Measurements from ENCODE around the gene PTGER1.

Gene PTGER1

DNA sequence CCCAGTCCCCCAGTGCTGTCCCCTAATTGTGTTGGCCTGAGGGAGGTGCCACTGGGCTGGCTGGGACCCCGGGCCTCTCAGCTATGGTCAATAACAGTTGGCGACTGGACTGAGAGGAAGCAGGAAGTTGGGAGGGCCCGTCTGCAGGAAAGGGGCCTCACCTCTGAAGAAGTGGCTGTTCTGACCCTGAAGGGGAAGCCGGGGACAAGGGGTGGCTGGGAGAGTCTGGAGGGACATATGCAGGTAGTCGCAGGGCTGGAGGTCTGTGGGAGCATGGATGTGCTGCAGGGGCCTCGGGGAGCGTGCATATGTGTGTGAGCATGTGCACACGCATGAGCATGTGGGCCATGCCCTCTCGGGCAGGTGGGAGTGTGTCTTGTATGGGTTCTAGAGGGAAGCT is 36.1 kb downstream of the PTGER1 start:
- no peak for FAIRE-seq

DNA sequence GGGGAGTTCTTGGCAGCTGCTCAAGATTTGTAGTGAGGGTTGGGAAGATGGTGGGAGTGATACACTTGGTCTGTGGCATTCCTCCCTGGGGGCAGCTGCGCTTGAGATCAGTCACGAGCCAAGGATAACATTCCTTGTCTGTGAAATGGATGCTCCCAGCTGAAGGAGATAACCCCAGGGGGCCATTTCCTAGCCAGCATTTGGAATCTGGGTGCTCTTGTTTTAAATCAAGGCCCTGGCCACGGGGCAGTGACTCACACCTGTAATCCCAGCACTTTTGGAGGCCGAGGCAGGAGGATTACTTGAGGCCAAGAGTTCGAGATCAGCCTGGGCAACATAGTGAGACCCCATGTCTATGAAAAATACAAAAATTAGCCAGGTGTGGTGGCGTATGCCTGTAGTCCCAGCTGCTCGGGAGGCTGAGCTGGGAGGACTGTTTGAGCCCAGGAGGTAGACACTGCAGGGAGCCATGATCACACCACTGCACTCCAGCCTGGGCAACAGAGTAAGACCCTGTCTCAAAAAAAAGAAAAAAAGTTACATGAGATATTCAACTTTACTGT is 37.5 kb downstream of the PTGER1 start:
- no peak for FAIRE-seq

DNA sequence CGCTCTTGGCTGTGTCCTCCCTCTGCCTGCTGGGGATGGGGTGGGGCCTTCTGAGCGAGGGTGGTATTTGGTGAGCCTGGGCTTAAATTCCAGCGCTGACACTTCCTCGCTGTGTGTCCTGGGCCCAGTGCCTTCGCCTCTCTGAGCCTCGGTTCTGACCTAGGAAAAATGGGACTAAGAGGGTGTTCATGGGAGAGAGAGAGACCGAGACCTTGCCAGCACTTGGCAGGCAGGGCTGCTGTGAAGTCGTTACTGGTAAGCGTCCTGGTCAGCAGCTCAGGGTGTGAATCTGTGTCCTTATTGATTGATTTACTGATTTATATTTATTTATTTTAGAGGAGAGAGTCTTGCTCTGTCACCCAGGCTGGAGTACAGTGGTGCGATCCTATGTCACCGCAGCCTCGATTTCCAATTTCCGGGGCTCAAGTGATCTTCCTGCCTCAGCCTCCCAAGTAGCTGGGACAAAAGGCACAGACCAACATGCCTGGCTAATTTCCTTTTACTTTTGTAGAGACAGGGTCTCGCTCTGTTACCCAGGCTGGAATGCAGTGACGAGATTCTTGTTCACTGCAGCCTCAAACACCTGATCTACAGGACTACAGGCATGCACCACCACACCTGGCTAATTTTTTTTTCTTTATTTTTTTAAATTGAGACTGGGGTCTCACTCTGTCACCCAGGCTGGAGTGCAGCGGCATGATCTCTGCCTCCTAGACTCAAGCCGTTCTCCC is 39.7 kb downstream of the PTGER1 start:
- FAIRE-seq = no peak

DNA sequence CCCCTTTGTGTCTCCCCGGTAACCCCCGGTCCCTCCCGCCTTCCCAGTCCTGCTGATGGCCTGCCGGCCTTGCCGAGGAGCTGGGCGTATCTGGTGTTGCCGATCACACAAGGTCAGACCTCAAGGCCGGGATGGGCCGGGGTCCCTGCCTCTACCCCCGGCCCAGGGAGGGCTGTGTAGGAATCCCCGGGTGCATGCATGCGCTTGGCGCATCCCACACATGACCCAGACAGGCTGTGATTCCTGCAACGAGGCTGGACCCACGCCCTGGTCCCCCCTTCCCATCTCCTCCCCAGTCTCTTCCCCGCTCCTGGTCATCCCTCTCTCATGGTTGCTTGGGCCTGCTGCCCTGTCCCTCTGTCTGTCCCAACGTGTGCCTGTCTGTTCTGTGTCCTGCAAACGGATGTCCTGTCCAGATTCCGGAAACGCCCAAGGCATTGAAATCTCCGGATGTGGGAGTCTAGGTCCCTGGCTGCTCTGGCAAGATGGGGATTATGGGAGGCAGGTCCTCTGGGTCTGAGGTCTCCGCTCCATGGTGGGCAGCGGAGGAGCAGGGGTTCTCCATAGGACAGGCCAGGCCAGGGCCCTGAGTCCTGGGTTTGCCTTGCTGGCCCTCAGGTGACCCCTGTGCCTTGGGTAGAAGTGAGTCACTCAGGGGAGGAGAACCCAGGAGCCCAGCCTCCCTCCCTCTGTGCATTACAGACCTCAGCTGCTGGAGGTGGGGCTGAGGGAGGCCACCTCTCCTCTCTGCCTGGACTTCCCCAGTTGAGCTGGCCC is 40.4 kb downstream of the PTGER1 start:
- no peak for FAIRE-seq

DNA sequence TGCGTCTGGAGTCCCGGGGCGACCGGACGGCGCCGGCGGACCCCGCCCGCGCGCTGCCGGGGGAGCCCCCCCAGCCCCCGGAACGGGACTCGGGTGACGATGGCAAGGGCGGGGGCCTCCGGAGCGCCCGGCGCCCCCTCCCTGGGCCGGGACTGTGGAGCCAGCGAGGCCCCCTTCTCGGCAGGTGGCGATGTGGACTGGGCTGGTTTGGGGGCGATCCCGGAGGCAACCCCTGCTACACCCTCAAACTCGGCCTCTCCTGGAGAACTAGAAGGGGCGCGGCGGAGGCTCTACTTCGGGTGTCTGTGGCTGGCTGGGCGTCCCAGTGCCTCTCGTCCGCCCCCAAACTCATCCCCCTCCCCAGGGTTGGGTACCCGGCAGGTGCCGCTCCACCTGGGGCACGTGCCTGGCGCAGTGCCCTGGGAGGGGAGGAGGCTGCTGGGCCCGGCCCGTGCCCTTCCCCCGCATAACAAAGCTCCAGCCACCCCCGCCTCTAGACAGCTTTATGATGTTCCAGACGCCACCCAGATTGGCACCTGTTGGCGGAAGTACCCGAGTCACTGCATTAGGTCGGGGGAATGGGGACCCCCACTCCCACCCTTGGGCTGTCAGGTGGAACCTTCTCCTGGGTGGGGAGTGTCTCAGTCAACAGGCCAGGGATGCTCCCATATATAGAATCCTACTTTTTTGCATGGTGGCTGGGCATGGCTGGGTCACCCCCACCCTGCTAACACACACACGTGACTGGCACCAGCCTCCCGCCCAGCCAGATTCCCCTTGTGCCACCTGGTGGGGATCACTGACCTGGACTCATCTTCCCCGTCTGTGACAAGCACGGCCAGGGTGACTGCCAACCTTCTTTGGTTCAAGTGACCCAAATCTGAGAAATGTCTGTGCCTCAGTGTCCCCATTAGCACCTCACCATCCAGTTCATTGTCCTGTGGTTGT is 41.3 kb downstream of the PTGER1 start:
- FAIRE-seq = no peak

DNA sequence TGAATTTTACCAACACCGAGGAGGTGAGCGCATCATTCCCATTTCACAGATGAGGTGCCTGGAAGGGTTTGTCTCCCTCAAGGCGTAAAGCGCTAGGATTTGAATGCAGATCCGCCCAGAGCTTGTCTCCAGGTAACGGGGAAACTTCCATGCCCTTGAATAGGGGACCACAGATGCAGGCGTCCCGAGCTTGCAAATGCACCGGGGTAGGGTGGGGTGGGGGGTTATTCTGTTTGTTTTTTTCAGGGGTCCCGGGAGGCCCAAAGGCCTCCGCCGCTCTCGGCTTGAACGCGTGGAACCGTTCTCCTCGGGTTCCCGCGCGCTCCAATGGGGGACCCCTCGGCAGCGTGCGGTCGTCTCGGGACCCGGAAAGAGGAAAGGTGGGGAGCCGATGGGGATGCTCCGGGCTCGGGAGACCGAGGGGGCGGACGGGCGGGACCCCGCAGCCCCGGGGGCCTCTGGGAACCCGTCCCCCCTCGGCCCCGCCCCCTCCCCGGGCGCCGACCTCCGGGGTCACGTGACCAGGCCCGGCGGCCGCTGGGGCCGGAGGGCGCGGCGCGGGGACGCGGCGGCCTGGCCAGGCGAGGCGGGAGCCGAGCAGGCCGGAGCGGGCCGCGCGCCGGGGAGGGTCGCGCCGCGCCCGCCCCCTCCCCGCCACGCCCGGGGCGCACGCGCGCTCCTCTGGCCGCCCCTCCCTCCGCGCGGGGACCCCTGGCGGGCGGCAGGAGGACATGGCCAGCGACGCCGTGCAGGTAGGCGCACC is 42.2 kb downstream of the PTGER1 start, which contains the start of gene PKN1:
PKN1 (plus strand) TSS at position 516 of the 763 bp plus-strand sequence; CDS start at position 732, 216 bp downstream.
- no peak for FAIRE-seq

DNA sequence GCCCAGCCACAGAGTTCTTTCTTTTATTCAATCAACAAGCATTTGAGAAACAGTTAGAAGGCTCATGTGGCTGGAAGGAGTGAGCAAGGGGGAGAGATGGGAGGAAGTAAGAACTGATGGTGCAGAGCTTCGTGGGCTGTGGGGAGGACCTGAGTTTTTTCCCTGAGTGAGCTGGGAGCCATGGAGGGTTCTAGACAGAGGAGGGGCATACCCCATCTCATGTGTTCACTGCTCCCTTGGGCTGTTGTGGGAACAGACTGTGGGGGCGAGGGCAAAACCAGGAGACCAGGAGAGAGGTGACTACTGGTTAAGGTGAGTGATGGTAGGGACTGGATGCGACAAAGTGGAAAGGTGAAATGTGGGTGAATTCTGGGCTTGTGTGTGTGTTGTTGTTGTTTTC is 44.4 kb downstream of the PTGER1 start:
- FAIRE-seq = no peak

DNA sequence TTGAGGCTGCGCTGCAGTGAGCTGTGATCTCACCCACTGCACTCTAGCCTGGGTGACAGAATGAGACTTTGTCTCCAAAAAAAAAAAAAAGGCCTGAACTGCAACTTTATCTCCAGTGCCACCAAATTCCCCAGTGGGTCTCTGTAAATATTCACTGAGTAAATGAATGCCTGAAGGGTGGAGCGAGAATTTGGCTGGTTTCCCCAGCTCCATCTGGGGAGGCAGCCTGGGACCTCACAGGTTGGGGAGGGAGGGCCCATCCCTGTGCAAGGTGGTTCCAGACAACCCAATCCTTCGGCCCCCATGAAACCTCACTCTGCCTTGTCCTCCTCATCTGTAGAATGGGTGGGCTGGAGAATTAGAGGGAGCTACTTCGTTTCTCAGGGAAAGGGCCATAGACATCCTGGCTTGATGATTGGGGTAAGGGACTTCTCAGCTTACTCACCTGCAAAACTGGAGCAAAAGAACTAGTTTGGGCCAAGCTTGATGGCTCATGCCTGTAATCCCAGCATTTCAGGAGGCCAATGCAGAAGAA is 46.2 kb downstream of the PTGER1 start:
- no peak for FAIRE-seq

DNA sequence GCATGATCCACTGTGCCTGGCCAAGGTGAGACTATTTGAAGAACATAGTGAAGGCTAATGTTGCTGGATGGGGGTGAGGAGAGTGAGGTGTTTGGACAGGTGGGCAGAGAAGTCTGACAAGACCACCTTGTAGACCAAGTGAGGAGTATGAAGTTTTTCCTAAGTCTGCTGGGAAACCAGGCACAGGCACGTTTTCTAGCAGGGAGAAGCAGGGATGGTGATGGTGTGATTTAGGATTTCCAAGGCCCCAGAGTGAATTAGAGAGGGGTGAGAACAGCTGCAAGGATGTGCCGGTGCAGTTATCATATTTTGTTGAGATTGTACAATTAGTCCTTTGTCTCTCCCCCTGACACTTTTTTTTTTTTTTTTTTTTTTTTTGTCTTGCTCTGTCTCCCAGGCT is 47.7 kb downstream of the PTGER1 start:
- FAIRE-seq = no peak

DNA sequence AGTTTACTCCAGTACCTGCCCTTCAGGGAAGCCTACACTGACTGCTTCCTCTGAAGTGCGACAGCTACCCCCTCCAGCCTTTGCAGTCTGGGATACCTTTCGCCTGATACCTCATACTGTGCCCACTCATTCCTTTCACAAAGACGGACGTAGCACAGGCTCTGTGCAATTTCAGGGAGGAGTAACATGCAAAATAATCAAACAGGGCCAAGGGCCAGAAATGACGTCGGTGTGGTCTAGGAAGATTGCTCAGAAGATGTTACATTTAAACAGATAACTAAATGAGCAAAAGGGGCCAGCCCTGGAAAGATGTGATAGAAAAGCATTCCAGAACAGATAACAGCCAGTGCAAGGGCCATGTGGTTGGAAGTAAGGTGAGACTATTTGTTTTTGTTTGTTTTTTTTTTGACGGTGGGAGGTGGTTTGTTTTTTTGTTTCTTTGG is 49.4 kb downstream of the PTGER1 start:
- FAIRE-seq = no peak
